Kidney (tissue), 22 donors: Measurements from ENCODE around the gene INSM2. TPM values are rescaled to one million over a fixed set of nuclear protein-coding genes. Genes with fewer than 3 reads are reported as not detected.

Experiments used
- DNase-seq, 5 donors: peaks; one replicate each; pipeline ENCODE4 v3.0.0-alpha.2; 2013 to 2020
- FAIRE-seq: peaks from 2 replicates; lab custom pipeline; 2012; peaks lifted over from hg19 to GRCh38; lab: Jason Lieb, UNC
- H3K27ac ChIP-seq, 2 donors: one replicate each; pipeline ENCODE4 v1.7.0; 2013; ENCODE audit warnings: low read depth in 2 of 2, low read length in 2 of 2, inconsistent platforms in 1 of 2
- H3K27me3 ChIP-seq: one replicate; pipeline ENCODE4 v1.7.1; 2013; ENCODE audit warnings: low read length, inconsistent platforms; ENCODE audit not compliant: control insufficient read depth, insufficient read depth
- H3K36me3 ChIP-seq, 3 donors: one replicate each; pipeline versions ENCODE4 v1.7.0 to v1.7.1; 2013; ENCODE audit warnings: low read length in 3 of 3, control low read depth in 1 of 3, inconsistent platforms in 1 of 3; ENCODE audit not compliant: insufficient read depth in 3 of 3, control insufficient read depth in 2 of 3
- H3K4me1 ChIP-seq, 3 donors: one replicate each; pipeline versions ENCODE4 v1.7.0 to v1.7.1; 2013; ENCODE audit warnings: low read length in 3 of 3, inconsistent platforms in 1 of 3, low read depth in 1 of 3; ENCODE audit not compliant: control insufficient read depth in 2 of 3, insufficient read depth in 2 of 3
- H3K4me3 ChIP-seq, 3 donors: one replicate each; pipeline versions ENCODE4 v1.7.0 to v1.8.1; 2013; ENCODE audit warnings: low read length in 3 of 3, control low read depth in 1 of 3, inconsistent platforms in 1 of 3
- H3K9ac ChIP-seq, 3 donors: one replicate each; pipeline versions ENCODE4 v1.7.0 to v1.7.1; 2013; ENCODE audit warnings: low read length in 3 of 3, control low read depth in 1 of 3, inconsistent platforms in 1 of 3
- H3K9me3 ChIP-seq, 3 donors: one replicate each; pipeline versions ENCODE4 v1.7.0 to v1.7.1; 2013; ENCODE audit warnings: low read length in 3 of 3, control low read depth in 1 of 3, inconsistent platforms in 1 of 3; ENCODE audit not compliant: control insufficient read depth in 2 of 3, insufficient read depth in 1 of 3
- intact Hi-C: fragments of 100-400 bp; cut with DNase I; formaldehyde crosslinking; loops from one replicate; pipeline ENCODE4 v1.11.1; 2022
- long read RNA-seq, 10 donors: library from polyadenylated mRNA in 1 of 10; unstranded in 1 of 10; transcript quantifications; one replicate each; pipeline ENCODE4 v2.0.0 and lab custom pipeline, GENCODE V29; 2021 to 2026
- polyA plus RNA-seq: library from polyadenylated mRNA; stranded (reverse); fragments of 350-450 nt; fragmentation: Illumina TruSeq; extraction: RNeasy Lipid Tissue Mini Kit (QIAGEN cat#74804); gene quantifications from one replicate; pipeline ENCODE4 v1.2.3, GENCODE V29; 2014; ENCODE audit warnings: low read depth, low replicate concordance; ENCODE audit not compliant: insufficient read depth
- total RNA-seq: library from RNA; stranded (reverse); fragmentation: NEBNext Ultra II Directional; extraction: Animal tissue kit (Norgen Biotek cat#: 25700); gene quantifications from one replicate; pipeline ENCODE4 v1.2.1, GENCODE V29; 2021
- TF ChIP-seq, protein P1 (sequence below): IDR thresholded peaks from 3 replicates; pipeline ENCODE4 v1.5.1; 2012; ENCODE audit warnings: mild to moderate bottlenecking, moderate library complexity, borderline replicate concordance; ENCODE audit not compliant: insufficient read depth; ENCODE audit errors: extremely low read depth
- donor health status: control.
- donor health status: control.
- donor health status: control.
- donor health status: control.
- donor health status: control.
- donor health status: DM: yes; HTN: yes; CAD: no.
- donor health status: Normal renal cell carcinoma (clear cell type).

INSM2 gene, protein sequence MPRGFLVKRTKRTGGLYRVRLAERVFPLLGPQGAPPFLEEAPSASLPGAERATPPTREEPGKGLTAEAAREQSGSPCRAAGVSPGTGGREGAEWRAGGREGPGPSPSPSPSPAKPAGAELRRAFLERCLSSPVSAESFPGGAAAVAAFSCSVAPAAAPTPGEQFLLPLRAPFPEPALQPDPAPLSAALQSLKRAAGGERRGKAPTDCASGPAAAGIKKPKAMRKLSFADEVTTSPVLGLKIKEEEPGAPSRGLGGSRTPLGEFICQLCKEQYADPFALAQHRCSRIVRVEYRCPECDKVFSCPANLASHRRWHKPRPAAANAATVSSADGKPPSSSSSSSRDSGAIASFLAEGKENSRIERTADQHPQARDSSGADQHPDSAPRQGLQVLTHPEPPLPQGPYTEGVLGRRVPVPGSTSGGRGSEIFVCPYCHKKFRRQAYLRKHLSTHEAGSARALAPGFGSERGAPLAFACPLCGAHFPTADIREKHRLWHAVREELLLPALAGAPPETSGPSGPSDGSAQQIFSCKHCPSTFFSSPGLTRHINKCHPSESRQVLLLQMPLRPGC
- total RNA-seq, result not detected
- not detected for polyA plus RNA-seq
- long read RNA-seq, donor 1, result 0 reads
- long read RNA-seq, donor 2, result 0 reads
- long read RNA-seq, donor 3, result 0 reads
- long read RNA-seq, donor 4, result 0 reads
- long read RNA-seq, donor 5, partial matches to known transcripts, result 0 of 1 reads
- long read RNA-seq, donor 5, other reads (novel, unspliced or antisense), result 0 of 1 reads
- long read RNA-seq, donor 6, result 0 reads
- long read RNA-seq, donor 7, result 0 reads
- long read RNA-seq, donor 8, result 0 reads
- long read RNA-seq, donor 9, result 0 reads
- long read RNA-seq, donor 10, result 0 reads

DNA sequence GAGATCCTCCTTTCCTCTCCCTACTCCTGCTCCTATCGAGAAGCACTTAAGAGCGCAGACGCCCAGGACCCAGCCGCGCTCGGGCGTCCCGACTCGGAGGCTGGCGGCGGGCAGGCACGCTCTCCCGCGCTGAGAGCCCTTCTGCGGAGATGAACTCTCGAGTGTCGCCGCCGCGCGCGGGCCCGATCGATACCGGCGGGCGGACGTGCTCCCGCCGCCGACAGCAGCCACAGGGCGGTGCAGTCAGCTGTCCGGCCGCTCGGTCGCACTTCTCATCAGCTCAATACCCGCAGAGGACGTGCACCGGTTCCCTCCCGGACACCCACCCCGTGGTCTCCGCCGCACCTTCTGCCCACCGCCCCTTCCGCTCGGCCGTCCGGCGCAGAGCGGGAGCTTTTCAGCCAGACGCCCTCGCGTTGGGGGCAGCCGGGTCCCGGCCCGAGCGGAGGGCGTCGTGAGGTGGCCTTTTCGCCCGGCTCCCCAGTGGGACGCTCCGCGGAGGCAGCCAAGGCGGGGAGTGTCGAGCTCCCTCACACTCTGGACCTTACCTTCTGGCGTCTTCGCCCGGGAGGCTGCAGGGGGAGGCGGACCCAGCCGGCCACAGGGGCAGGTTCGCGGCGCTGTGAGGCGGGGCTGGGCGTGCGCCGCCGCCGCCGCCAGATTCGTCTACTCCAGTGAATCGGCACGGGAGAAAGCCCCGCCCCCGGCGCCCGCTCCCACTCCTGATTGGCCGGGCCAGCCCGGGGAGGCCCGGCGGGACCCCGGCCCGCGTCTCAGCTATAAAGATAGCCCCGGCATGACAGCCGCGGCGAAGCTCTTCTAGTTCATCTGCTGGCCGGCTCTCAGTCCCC lies at the start of gene INSM2:
INSM2 (plus strand) TSS at position 808 of the 851 bp plus-strand sequence. CDS start 89 bp downstream, outside the sequence.
- peak within 1 kb of the TSS in 2 of 3 donors; percentile 25 to 52 for H3K4me3 ChIP-seq
- no peak within 1 kb of the TSS for H3K9ac ChIP-seq
- H3K9me3 ChIP-seq, result no peaks in the 10 kb centered on the region
- FAIRE-seq (no peak), DNase-seq (peak; percentile 76 to 87 (median 79))
- intact Hi-C loops, result no loop called here
- H3K27ac ChIP-seq, result no peak within 1 kb of the TSS
- no peaks in the 10 kb centered on the region for H3K36me3 ChIP-seq
- H3K4me1 ChIP-seq, result peaks cover 0 to 15% (median 7%) of the 10 kb centered on the region in 3 donors
- H3K27me3 ChIP-seq, result peaks cover 29% of the 10 kb centered on the region
- TF ChIP-seq, protein P1, sequence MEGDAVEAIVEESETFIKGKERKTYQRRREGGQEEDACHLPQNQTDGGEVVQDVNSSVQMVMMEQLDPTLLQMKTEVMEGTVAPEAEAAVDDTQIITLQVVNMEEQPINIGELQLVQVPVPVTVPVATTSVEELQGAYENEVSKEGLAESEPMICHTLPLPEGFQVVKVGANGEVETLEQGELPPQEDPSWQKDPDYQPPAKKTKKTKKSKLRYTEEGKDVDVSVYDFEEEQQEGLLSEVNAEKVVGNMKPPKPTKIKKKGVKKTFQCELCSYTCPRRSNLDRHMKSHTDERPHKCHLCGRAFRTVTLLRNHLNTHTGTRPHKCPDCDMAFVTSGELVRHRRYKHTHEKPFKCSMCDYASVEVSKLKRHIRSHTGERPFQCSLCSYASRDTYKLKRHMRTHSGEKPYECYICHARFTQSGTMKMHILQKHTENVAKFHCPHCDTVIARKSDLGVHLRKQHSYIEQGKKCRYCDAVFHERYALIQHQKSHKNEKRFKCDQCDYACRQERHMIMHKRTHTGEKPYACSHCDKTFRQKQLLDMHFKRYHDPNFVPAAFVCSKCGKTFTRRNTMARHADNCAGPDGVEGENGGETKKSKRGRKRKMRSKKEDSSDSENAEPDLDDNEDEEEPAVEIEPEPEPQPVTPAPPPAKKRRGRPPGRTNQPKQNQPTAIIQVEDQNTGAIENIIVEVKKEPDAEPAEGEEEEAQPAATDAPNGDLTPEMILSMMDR, result no peak

GRCh38 chr14:35492569-35493014 lies 41.4 kb upstream of the INSM2 start:
- TF ChIP-seq, protein P1, result no peak
- Histone ChIP-seq H3K27me3 (no peaks in the 10 kb centered on the region), H3K4me3 (no peak overlapping the region), H3K4me1 (no peaks in the 10 kb centered on the region), H3K9me3 (no peaks in the 10 kb centered on the region), H3K9ac (no peak overlapping the region), H3K36me3 (no peaks in the 10 kb centered on the region), H3K27ac (no peak overlapping the region)
- FAIRE-seq (no peak), DNase-seq (no peak)
- intact Hi-C loops, result no loop called here

GRCh38 chr14:35495278-35495677 lies 38.7 kb upstream of the INSM2 start:
- TF ChIP-seq, protein P1, result no peak
- no peak for FAIRE-seq
- intact Hi-C loops, result no loop called here
- Histone ChIP-seq H3K27ac (no peak overlapping the region), H3K4me3 (no peak overlapping the region), H3K4me1 (no peaks in the 10 kb centered on the region), H3K36me3 (no peaks in the 10 kb centered on the region), H3K9me3 (peaks cover 0 to 3% (median 2%) of the 10 kb centered on the region in 3 donors), H3K9ac (no peak overlapping the region), H3K27me3 (no peaks in the 10 kb centered on the region)
- no peak for DNase-seq
